ENCODE measurements around the gene GDPGP1.
"Not testable (repeated sequence)": the region's sequence is repeated elsewhere in the genome, so short reads cannot be mapped to it uniquely, and the experiment has no call there.

DNA sequence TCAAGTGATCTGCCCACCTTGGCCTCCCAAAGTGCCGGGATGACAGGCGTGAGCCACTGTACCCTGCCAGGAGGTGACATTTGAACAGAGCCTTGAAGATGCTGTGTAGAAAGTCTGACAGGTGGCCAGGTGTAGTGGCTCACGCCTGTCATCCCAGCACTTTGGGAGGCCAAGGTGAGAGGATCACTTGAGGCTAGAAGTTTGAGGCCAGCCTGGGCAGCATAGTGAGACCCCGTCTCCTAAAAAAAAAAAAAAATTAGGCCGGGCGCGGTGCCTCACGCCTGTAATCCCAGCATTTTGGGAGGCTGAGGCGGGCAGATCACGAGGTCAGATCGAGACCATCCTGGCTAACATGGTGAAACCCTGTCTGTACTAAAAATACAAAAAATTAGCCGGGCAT, 44.5 kb downstream of the GDPGP1 start:
- not testable (repeated sequence) for TF ChIP-seq POLR2A (IDR thresholded peaks at IDR 0.05)
- TF ChIP-seq, protein P1, sequence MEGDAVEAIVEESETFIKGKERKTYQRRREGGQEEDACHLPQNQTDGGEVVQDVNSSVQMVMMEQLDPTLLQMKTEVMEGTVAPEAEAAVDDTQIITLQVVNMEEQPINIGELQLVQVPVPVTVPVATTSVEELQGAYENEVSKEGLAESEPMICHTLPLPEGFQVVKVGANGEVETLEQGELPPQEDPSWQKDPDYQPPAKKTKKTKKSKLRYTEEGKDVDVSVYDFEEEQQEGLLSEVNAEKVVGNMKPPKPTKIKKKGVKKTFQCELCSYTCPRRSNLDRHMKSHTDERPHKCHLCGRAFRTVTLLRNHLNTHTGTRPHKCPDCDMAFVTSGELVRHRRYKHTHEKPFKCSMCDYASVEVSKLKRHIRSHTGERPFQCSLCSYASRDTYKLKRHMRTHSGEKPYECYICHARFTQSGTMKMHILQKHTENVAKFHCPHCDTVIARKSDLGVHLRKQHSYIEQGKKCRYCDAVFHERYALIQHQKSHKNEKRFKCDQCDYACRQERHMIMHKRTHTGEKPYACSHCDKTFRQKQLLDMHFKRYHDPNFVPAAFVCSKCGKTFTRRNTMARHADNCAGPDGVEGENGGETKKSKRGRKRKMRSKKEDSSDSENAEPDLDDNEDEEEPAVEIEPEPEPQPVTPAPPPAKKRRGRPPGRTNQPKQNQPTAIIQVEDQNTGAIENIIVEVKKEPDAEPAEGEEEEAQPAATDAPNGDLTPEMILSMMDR (IDR thresholded peaks at IDR 0.05 in 4 of 5, conservative IDR thresholded peaks at IDR 0.05 in 1 of 5): not testable (repeated sequence)
